Spleen (tissue), 11 donors: ENCODE results near the gene SPATA20. TPM values are rescaled to one million over a fixed set of nuclear protein-coding genes. Genes with fewer than 3 reads are reported as not detected.
A peak's percentile ranks its signal among the peaks of the same experiment; 100 is the strongest.

Source experiments
- DNase-seq: peaks from one replicate; pipeline ENCODE4 v3.0.0-alpha.2; 2020
- H3K27ac ChIP-seq, 8 donors: fragments of 200-600 bp; sonication (generic) in 7 of 8; 1 replicate in 4 of 8; 2 replicates in 4 of 8; pipeline versions ENCODE4 v1.5.0 to v1.8.0; 2016 to 2021; ENCODE audit warnings: inconsistent platforms in 4 of 8, mild to moderate bottlenecking in 4 of 8, moderate library complexity in 1 of 8
- H3K27me3 ChIP-seq, 7 donors: fragments of 200-600 bp; sonication (generic) in 6 of 7; replicated peaks in 1 of 7; 1 replicate in 4 of 7; 2 replicates in 3 of 7; pipeline versions ENCODE4 v1.5.0 to v1.8.0; 2016 to 2021; ENCODE audit warnings: inconsistent platforms in 3 of 7, mild to moderate bottlenecking in 1 of 7
- H3K36me3 ChIP-seq, 6 donors: fragments of 200-600 bp; sonication (generic) in 5 of 6; 1 replicate in 4 of 6; 2 replicates in 2 of 6; pipeline versions ENCODE4 v1.5.0 to v1.8.0; 2016 to 2021; ENCODE audit warnings: inconsistent platforms in 2 of 6
- H3K4me1 ChIP-seq, 6 donors: fragments of 200-600 bp; sonication (generic) in 5 of 6; 1 replicate in 3 of 6; 2 replicates in 3 of 6; pipeline versions ENCODE4 v1.5.0 to v1.8.0; 2016 to 2021; ENCODE audit warnings: inconsistent platforms in 3 of 6
- H3K4me3 ChIP-seq, 8 donors: fragments of 200-600 bp; sonication (generic) in 7 of 8; 1 replicate in 4 of 8; 2 replicates in 4 of 8; pipeline versions ENCODE4 v1.5.0 to v1.8.0; 2016 to 2021; ENCODE audit warnings: inconsistent platforms in 4 of 8, mild to moderate bottlenecking in 4 of 8, moderate library complexity in 2 of 8
- H3K9me3 ChIP-seq, 8 donors: fragments of 200-600 bp; sonication (generic) in 7 of 8; 1 replicate in 4 of 8; 2 replicates in 4 of 8; pipeline versions ENCODE4 v1.5.0 to v1.8.0; 2016 to 2021; ENCODE audit warnings: inconsistent platforms in 4 of 8
- CTCF ChIP-seq, 11 experiments: fragments of 200-600 bp in 7 of 11; fragments of 450-650 bp in 4 of 11; sonication (generic) in 4 of 11; IDR thresholded peaks in 8 of 11; conservative IDR thresholded peaks in 3 of 11; 1 replicate in 7 of 11; 2 replicates in 4 of 11; pipeline versions ENCODE4 v1.4.0 to v1.8.0; 2016 to 2021; ENCODE audit warnings: antibody characterized with exemption in 11 of 11, inconsistent platforms in 4 of 11, mild to moderate bottlenecking in 1 of 11
- POLR2A ChIP-seq, 3 donors: fragments of 450-650 bp; IDR thresholded peaks; one replicate each; pipeline ENCODE4 v1.5.1; 2017; ENCODE audit warnings: antibody characterized with exemption in 3 of 3, mild to moderate bottlenecking in 1 of 3
- POLR2AphosphoS5 ChIP-seq, 3 donors: sonication (generic); formaldehyde crosslinking; IDR thresholded peaks; one replicate each; pipeline ENCODE4 v1.5.1; 2017; ENCODE audit warnings: antibody characterized with exemption in 3 of 3
- WGBS, 5 donors: extraction: QIAGEN DNeasy Blood & Tissue Kit in 3 of 5; methylation state at CpG; one replicate each; pipeline versions ENCODE4 v1.1.5 to v1.1.7; 2013 to 2018; 5-methylcytosine and 5-hydroxymethylcytosine counted together
- intact Hi-C: fragments of 100-400 bp; cut with DNase I; formaldehyde crosslinking; loops from one replicate; pipeline ENCODE4 v1.15.0; 2023; ENCODE audit warnings: low total_unique reads
- polyA plus RNA-seq, 3 donors: library from polyadenylated mRNA; stranded (reverse); fragments of 200-250 nt; gene quantifications; one replicate each; pipeline ENCODE4 v1.2.1, GENCODE V29; 2013
- total RNA-seq, 7 donors: library from RNA; depleted of rRNA in 3 of 7; stranded (reverse); fragments of >200 nt in 3 of 7; fragmentation: NEBNext Ultra II Directional in 4 of 7; extraction: Animal tissue kit (Norgen Biotek cat#: 25700) in 4 of 7; gene quantifications; one replicate each; pipeline versions ENCODE4 v1.1.0 to v1.2.1, GENCODE V29; 2016 to 2021
- donor health status: healthy with polysubstance abuse.
- donor health status: DM: no; HTN: no; CAD: no; lungs with moderate emphysema.
- donor health status: DM: no; HTN: no; CAD: no.
- donor health status: Bipolar disorder and iron deficiency.
- donor health status: healthy.
- donor health status: DM: no; HTN: no; CAD: no.
- donor health status: DM: yes; HTN: yes; CAD: no.

The SPATA20 gene
- total and polyA plus RNA-seq, 10 donors = 14.9 to 128 (median 57.1) TPM

GRCh38 chr17:50538549-50539410, 8.2 kb upstream of the SPATA20 start:
- DNase-seq = no peak
- Histone ChIP-seq H3K36me3 (no peaks in the 10 kb centered on the region), H3K9me3 (no peaks in the 10 kb centered on the region), H3K4me1 (peaks cover 5 to 34% (median 18%) of the 10 kb centered on the region in 6 donors), H3K27me3 (peaks cover 0 to 13% (median 6%) of the 10 kb centered on the region in 7 donors), H3K4me3 (no peak overlapping the region), H3K27ac (no peak overlapping the region)
- intact Hi-C loops = no loop called here
- TF ChIP-seq POLR2A (IDR thresholded peaks at IDR 0.05) (no peak), POLR2AphosphoS5 (IDR thresholded peaks at IDR 0.05) (no peak), CTCF (IDR thresholded peaks at IDR 0.05 in 8 of 11, conservative IDR thresholded peaks at IDR 0.05 in 3 of 11) (no peak)
- WGBS, 5 donors = 75 to 86% (median 83%) methylated on average over 16 to 20 of the region's 20 CpGs

GRCh38 chr17:50539762-50540559, 7.0 kb upstream of the SPATA20 start:
- H3K4me3 ChIP-seq = no peak overlapping the region
- WGBS, 5 donors = 71 to 87% (median 78%) methylated on average over 10 to 15 of the region's 15 CpGs
- intact Hi-C loops = loop anchor here (10.0 kb wide), 1 partner anchor 305 kb away; no protein-coding TSS in a partner anchor

GRCh38 chr17:50540560-50541401, 6.2 kb upstream of the SPATA20 start:
- TF ChIP-seq CTCF (IDR thresholded peaks at IDR 0.05 in 8 of 11, conservative IDR thresholded peaks at IDR 0.05 in 3 of 11) (no peak), POLR2A (IDR thresholded peaks at IDR 0.05) (no peak), POLR2AphosphoS5 (IDR thresholded peaks at IDR 0.05) (no peak)
- Histone ChIP-seq H3K27me3 (peaks cover 0 to 11% (median 0%) of the 10 kb centered on the region in 7 donors), H3K9me3 (no peaks in the 10 kb centered on the region), H3K36me3 (no peaks in the 10 kb centered on the region), H3K4me3 (peak overlapping the region in 2 of 8 donors; percentile 65 to 74), H3K4me1 (peaks cover 5 to 26% (median 16%) of the 10 kb centered on the region in 6 donors), H3K27ac (peak overlapping the region in 1 of 8 donors; percentile 83)
- DNase-seq = no peak
- intact Hi-C loops = loop anchor here (10.0 kb wide), 1 partner anchor 304 kb away; no protein-coding TSS in a partner anchor
- 90 to 96% (median 94%) methylated on average over 7 to 11 of the region's 11 CpGs for WGBS, 5 donors

More at GRCh38 chr17:50539762-50540559, 7.0 kb upstream of the SPATA20 start:
- no peak for DNase-seq
- Histone ChIP-seq H3K9me3 (no peaks in the 10 kb centered on the region), H3K27ac (no peak overlapping the region), H3K4me1 (peaks cover 5 to 26% (median 16%) of the 10 kb centered on the region in 6 donors), H3K36me3 (no peaks in the 10 kb centered on the region), H3K27me3 (peaks cover 0 to 13% (median 0%) of the 10 kb centered on the region in 7 donors)
- no peak for TF ChIP-seq CTCF (IDR thresholded peaks at IDR 0.05 in 8 of 11, conservative IDR thresholded peaks at IDR 0.05 in 3 of 11)
- no peak for TF ChIP-seq POLR2A (IDR thresholded peaks at IDR 0.05)
- no peak for TF ChIP-seq POLR2AphosphoS5 (IDR thresholded peaks at IDR 0.05)
